Measurements from ENCODE around the gene TMEM132A. TPM values are rescaled to one million over a fixed set of nuclear protein-coding genes. Genes with fewer than 3 reads are reported as not detected.
A peak's percentile ranks its signal among the peaks of the same experiment; 100 is the strongest.

Gene TMEM132A
- total RNA-seq, 1 donor from 2014 or later, result 34.0 TPM

DNA sequence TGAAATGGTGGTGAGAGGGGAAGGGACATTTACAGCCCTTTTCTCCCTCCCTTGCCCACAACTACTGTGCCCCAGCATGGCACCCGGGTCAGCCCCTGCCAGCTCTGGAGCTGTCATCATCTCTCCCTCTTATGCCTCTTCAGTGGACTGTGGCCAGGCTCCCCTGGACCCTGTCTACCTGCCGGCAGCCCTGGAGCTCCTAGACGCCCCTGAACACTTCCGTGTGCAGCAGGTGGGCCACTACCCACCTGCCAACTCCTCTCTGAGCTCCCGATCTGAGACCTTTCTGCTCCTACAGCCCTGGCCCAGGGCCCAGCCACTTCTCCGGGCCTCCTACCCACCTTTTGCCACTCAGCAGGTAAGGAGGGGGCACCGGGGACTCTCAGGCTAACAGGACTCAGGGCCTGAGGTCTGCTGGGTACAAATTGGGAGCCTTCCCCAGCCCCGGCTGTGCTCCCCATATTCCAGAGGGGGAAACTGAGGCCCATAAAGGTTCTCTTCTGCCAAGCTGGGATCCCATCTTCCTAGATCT lies 2.9 kb downstream of the TMEM132A start:
- Mint-ChIP-seq H3K27ac (no peak overlapping the region), H3K36me3 (peaks cover 22% of the 10 kb centered on the region), H3K9me3 (no peaks in the 10 kb centered on the region), H3K27me3 (ENCODE audit: insufficient read depth, low read depth) (peaks cover 2% of the 10 kb centered on the region), H3K4me3 (peak overlapping the region; percentile 97), H3K4me1 (peaks cover 33% of the 10 kb centered on the region)
- DNase-seq (ENCODE audit: low spot score), result no peak
- H3K9me3 ChIP-seq (ENCODE audit: low read depth), result no peaks in the 10 kb centered on the region
- no peaks in the 10 kb centered on the region for H3K27me3 ChIP-seq
- no peaks in the 10 kb centered on the region for H3K36me3 ChIP-seq
- H3K4me2 ChIP-seq, result no peak overlapping the region
- H3F3A ChIP-seq (ENCODE audit: low read depth), result no peaks in the 10 kb centered on the region
- H2AFZ ChIP-seq (replicated peaks), result no peak overlapping the region
- H3K4me1 ChIP-seq, result peaks cover 7% of the 10 kb centered on the region
- H3K4me3 ChIP-seq, result no peak overlapping the region
- TF ChIP-seq EZH2phosphoT487 (IDR thresholded peaks at IDR 0.05) (no peak), EZH2 (IDR thresholded peaks at IDR 0.05) (no peak), CTCF (IDR thresholded peaks at IDR 0.05) (no peak)
- H3K9ac ChIP-seq, result no peak overlapping the region
- no peak overlapping the region for H3K27ac ChIP-seq
- peaks cover 16% of the 10 kb centered on the region for H3K79me2 ChIP-seq (ENCODE audit: low read depth)
- H4K20me1 ChIP-seq (ENCODE audit: low read depth), result peaks cover 26% of the 10 kb centered on the region

GRCh38 chr11:60927600-60927999 lies 3.3 kb downstream of the TMEM132A start:
- peaks cover 18% of the 10 kb centered on the region for H3K36me3 Mint-ChIP-seq
- H3K79me2 ChIP-seq (ENCODE audit: low read depth), result peaks cover 16% of the 10 kb centered on the region

GRCh38 chr11:60928563-60929001 lies 4.3 kb downstream of the TMEM132A start:
- peaks cover 16% of the 10 kb centered on the region for H3K36me3 Mint-ChIP-seq
- no peaks in the 10 kb centered on the region for H3K9me3 ChIP-seq (ENCODE audit: low read depth)
- H3K4me1 Mint-ChIP-seq, result peaks cover 32% of the 10 kb centered on the region
- no peak overlapping the region for H2AFZ ChIP-seq (replicated peaks)
- peaks cover 2% of the 10 kb centered on the region for H3K27me3 Mint-ChIP-seq (ENCODE audit: insufficient read depth, low read depth)
- H3K4me3 ChIP-seq, result no peak overlapping the region
- H3K4me3 Mint-ChIP-seq, result no peak overlapping the region
- H3K36me3 ChIP-seq, result no peaks in the 10 kb centered on the region
- peaks cover 15% of the 10 kb centered on the region for H3K4me1 ChIP-seq
- peaks cover 16% of the 10 kb centered on the region for H3K79me2 ChIP-seq (ENCODE audit: low read depth)
- H3K27ac Mint-ChIP-seq, result no peak overlapping the region
- no peak overlapping the region for H3K27ac ChIP-seq
- DNase-seq (ENCODE audit: low spot score), result no peak
- no peaks in the 10 kb centered on the region for H3K9me3 Mint-ChIP-seq
- peaks cover 4% of the 10 kb centered on the region for H3F3A ChIP-seq (ENCODE audit: low read depth)
- H3K27me3 ChIP-seq, result no peaks in the 10 kb centered on the region
- TF ChIP-seq EZH2phosphoT487 (IDR thresholded peaks at IDR 0.05) (no peak), EZH2 (IDR thresholded peaks at IDR 0.05) (no peak), CTCF (IDR thresholded peaks at IDR 0.05) (no peak)
- peaks cover 40% of the 10 kb centered on the region for H4K20me1 ChIP-seq (ENCODE audit: low read depth)
- no peak overlapping the region for H3K9ac ChIP-seq
- H3K4me2 ChIP-seq, result no peak overlapping the region

More at GRCh38 chr11:60927600-60927999, 3.3 kb downstream of the TMEM132A start:
- Histone ChIP-seq H3K4me2 (no peak overlapping the region), H4K20me1 (ENCODE audit: low read depth) (peaks cover 30% of the 10 kb centered on the region), H2AFZ (replicated peaks) (no peak overlapping the region), H3K36me3 (no peaks in the 10 kb centered on the region), H3K4me3 (no peak overlapping the region), H3F3A (ENCODE audit: low read depth) (peaks cover 1% of the 10 kb centered on the region), H3K9ac (no peak overlapping the region), H3K27ac (no peak overlapping the region), H3K9me3 (ENCODE audit: low read depth) (no peaks in the 10 kb centered on the region), H3K4me1 (peaks cover 12% of the 10 kb centered on the region), H3K27me3 (no peaks in the 10 kb centered on the region)
- no peak for DNase-seq (ENCODE audit: low spot score)
- Mint-ChIP-seq H3K27ac (no peak overlapping the region), H3K4me1 (peaks cover 33% of the 10 kb centered on the region), H3K9me3 (no peaks in the 10 kb centered on the region), H3K4me3 (no peak overlapping the region), H3K27me3 (ENCODE audit: insufficient read depth, low read depth) (peaks cover 2% of the 10 kb centered on the region)
- TF ChIP-seq EZH2phosphoT487 (IDR thresholded peaks at IDR 0.05), result no peak
- no peak for TF ChIP-seq EZH2 (IDR thresholded peaks at IDR 0.05)

DNA sequence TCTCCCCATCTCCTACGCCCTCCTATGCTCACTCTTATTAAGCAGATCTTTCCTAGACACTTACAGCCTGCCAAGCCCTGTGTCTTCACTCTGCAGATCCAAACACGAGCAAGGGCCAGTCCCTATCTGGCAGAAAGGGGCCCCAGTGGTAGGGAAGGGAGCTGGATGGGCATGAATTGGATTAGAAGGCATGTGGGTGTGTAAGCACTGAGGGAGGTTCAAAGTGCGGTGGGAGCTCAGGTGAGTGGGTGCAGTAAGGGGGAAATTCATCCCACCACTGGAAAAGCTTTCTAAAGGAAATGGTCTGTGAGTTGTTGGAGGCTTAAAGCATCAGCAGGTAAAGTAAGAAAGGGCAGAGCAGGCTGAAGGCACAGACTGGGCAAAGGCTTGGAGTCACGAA lies 5.5 kb downstream of the TMEM132A start:
- peaks cover 32% of the 10 kb centered on the region for H3K4me1 Mint-ChIP-seq
- Histone ChIP-seq H2AFZ (replicated peaks) (no peak overlapping the region), H3K79me2 (ENCODE audit: low read depth) (peaks cover 16% of the 10 kb centered on the region), H3K27ac (no peak overlapping the region), H3K4me1 (peaks cover 15% of the 10 kb centered on the region), H3K4me2 (no peak overlapping the region), H3K36me3 (no peaks in the 10 kb centered on the region), H3F3A (ENCODE audit: low read depth) (peaks cover 4% of the 10 kb centered on the region), H3K27me3 (no peaks in the 10 kb centered on the region), H3K4me3 (no peak overlapping the region), H4K20me1 (ENCODE audit: low read depth) (peaks cover 40% of the 10 kb centered on the region), H3K9ac (no peak overlapping the region), H3K9me3 (ENCODE audit: low read depth) (no peaks in the 10 kb centered on the region)
- H3K4me3 Mint-ChIP-seq, result no peak overlapping the region
- peak overlapping the region; percentile 16 for H3K27ac Mint-ChIP-seq
- TF ChIP-seq EZH2phosphoT487 (IDR thresholded peaks at IDR 0.05) (no peak), CTCF (IDR thresholded peaks at IDR 0.05) (no peak), EZH2 (IDR thresholded peaks at IDR 0.05) (no peak)
- H3K36me3 Mint-ChIP-seq, result peaks cover 20% of the 10 kb centered on the region
- DNase-seq (ENCODE audit: low spot score), result no peak
- no peaks in the 10 kb centered on the region for H3K9me3 Mint-ChIP-seq
- peaks cover 4% of the 10 kb centered on the region for H3K27me3 Mint-ChIP-seq (ENCODE audit: insufficient read depth, low read depth)
